Brain microvascular endothelial cell (primary cell): ENCODE data around the gene CACNA2D3.

Source experiments
- DNase-seq: peaks from one replicate; pipeline ENCODE4 v3.0.0-alpha.2; 2020
- H3K27ac ChIP-seq: fragments of 250-450 bp; sonication (Bioruptor Pico); 2 replicates; pipeline ENCODE4 v1.5.1; 2020; ENCODE audit warnings: mild to moderate bottlenecking, moderate library complexity
- H3K27me3 ChIP-seq: fragments of 250-450 bp; sonication (Bioruptor Pico); replicated peaks from 2 replicates; pipeline ENCODE4 v1.5.1; 2020; ENCODE audit warnings: mild to moderate bottlenecking
- H3K36me3 ChIP-seq: fragments of 250-450 bp; sonication (Bioruptor Pico); replicated peaks from 2 replicates; pipeline ENCODE4 v1.5.1; 2020; ENCODE audit warnings: mild to moderate bottlenecking
- H3K4me3 ChIP-seq: 2 replicates; pipeline ENCODE4 v1.5.1; 2011; ENCODE audit warnings: low read depth, mild to moderate bottlenecking, control low read depth, low read length, moderate library complexity
- CTCF ChIP-seq: IDR thresholded peaks from 2 replicates; pipeline ENCODE4 v1.5.1; 2011; ENCODE audit warnings: low read depth, mild to moderate bottlenecking, moderate library complexity, low read length, control low read depth, inconsistent platforms; ENCODE audit errors: missing control alignments
- in situ Hi-C: cut with HindIII; loops from 2 replicates; pipeline ENCODE4 v1.10.0; 2017; ENCODE audit warnings: low sequenced_read_pairs, low pct_ligation_motif_present

Gene CACNA2D3

GRCh38 chr3:54745843-54746242 lies 623.5 kb downstream of the CACNA2D3 start:
- no peak for DNase-seq
- in situ Hi-C loops = no loop called here
- H3K4me3 ChIP-seq = no peak overlapping the region
- no peaks in the 10 kb centered on the region for H3K27me3 ChIP-seq
- H3K27ac ChIP-seq = no peak overlapping the region
- H3K36me3 ChIP-seq = no peaks in the 10 kb centered on the region
- no peak for TF ChIP-seq CTCF

GRCh38 chr3:54746722-54747121 lies 624.4 kb downstream of the CACNA2D3 start:
- no peak for TF ChIP-seq CTCF
- DNase-seq = no peak
- Histone ChIP-seq H3K27ac (no peak overlapping the region), H3K4me3 (no peak overlapping the region), H3K36me3 (no peaks in the 10 kb centered on the region), H3K27me3 (no peaks in the 10 kb centered on the region)
- in situ Hi-C loops = no loop called here

GRCh38 chr3:54755756-54756155 lies 633.4 kb downstream of the CACNA2D3 start:
- peak overlapping the region; percentile 48 for H3K27ac ChIP-seq

GRCh38 chr3:54756330-54756731 lies 634.0 kb downstream of the CACNA2D3 start:
- Histone ChIP-seq H3K27ac (peak overlapping the region; percentile 50), H3K4me3 (no peak overlapping the region), H3K27me3 (no peaks in the 10 kb centered on the region), H3K36me3 (no peaks in the 10 kb centered on the region)
- in situ Hi-C loops = no loop called here
- no peak for TF ChIP-seq CTCF
- DNase-seq = peak; percentile 88

More at GRCh38 chr3:54755756-54756155, 633.4 kb downstream of the CACNA2D3 start:
- no peaks in the 10 kb centered on the region for H3K36me3 ChIP-seq
- no peaks in the 10 kb centered on the region for H3K27me3 ChIP-seq
- in situ Hi-C loops = no loop called here
- TF ChIP-seq CTCF = no peak
- no peak for DNase-seq
- no peak overlapping the region for H3K4me3 ChIP-seq

- no peaks in the 10 kb centered on the region for H3K27me3 ChIP-seq
- DNase-seq = no peak
- in situ Hi-C loops = no loop called here
- H3K4me3 ChIP-seq = no peak overlapping the region
- TF ChIP-seq CTCF = no peak
- H3K27ac ChIP-seq = no peak overlapping the region
- H3K36me3 ChIP-seq = no peaks in the 10 kb centered on the region
Measured at GRCh38 chr3:54758461-54758860, 636.1 kb downstream of the CACNA2D3 start.

- DNase-seq = no peak
- Histone ChIP-seq H3K27me3 (no peaks in the 10 kb centered on the region), H3K4me3 (no peak overlapping the region), H3K27ac (no peak overlapping the region), H3K36me3 (no peaks in the 10 kb centered on the region)
- no peak for TF ChIP-seq CTCF
- in situ Hi-C loops = no loop called here
Measured at GRCh38 chr3:54759166-54759565, 636.8 kb downstream of the CACNA2D3 start.
